Colon (tissue), 2 donors: ENCODE data around the gene THNSL1.

Experiments used
- FAIRE-seq: peaks from 2 replicates; lab custom pipeline; 2012; peaks lifted over from hg19 to GRCh38; lab: Jason Lieb, UNC
- donor health status: control.
- donor health status: control.

Gene THNSL1

GRCh38 chr10:25061125-25061524, 44.7 kb downstream of the THNSL1 start:
- no peak for FAIRE-seq

GRCh38 chr10:25061711-25062449, 45.5 kb downstream of the THNSL1 start:
- FAIRE-seq = no peak

- FAIRE-seq = no peak
These were observed 46.7 kb downstream of the THNSL1 start for GRCh38 chr10:25063157-25063556.

GRCh38 chr10:25063644-25064043, 47.2 kb downstream of the THNSL1 start:
- FAIRE-seq = no peak

GRCh38 chr10:25064401-25064800, 48.0 kb downstream of the THNSL1 start:
- FAIRE-seq = no peak

GRCh38 chr10:25065761-25066476, 49.5 kb downstream of the THNSL1 start:
- no peak for FAIRE-seq

GRCh38 chr10:25068152-25069058, 52.0 kb downstream of the THNSL1 start:
- FAIRE-seq = no peak

- no peak for FAIRE-seq
These were observed 54.8 kb downstream of the THNSL1 start for GRCh38 chr10:25071227-25071626.

- no peak for FAIRE-seq
These were observed 56.4 kb downstream of the THNSL1 start for GRCh38 chr10:25072786-25073185.

- no peak for FAIRE-seq
These were observed 59.4 kb downstream of the THNSL1 start for GRCh38 chr10:25075825-25076224.
